HT1080 (cell line): ENCODE data around the gene NKX3-2. TPM values are rescaled to one million over a fixed set of nuclear protein-coding genes. Genes with fewer than 3 reads are reported as not detected.

ENCODE experiments used
- DNase-seq: peaks from one replicate; pipeline ENCODE4 v3.0.0-alpha.2; 2015; ENCODE audit warnings: low read depth
- total RNA-seq: library from RNA; depleted of rRNA; stranded (reverse); fragments of >200 nt; shearing (Covaris generic); gene quantifications from 2 replicates; pipeline ENCODE4 v1.2.3, GENCODE V29; 2014

NKX3-2 gene
- total RNA-seq, 1 experiment from 2014 or later, result 0.51 TPM

DNA sequence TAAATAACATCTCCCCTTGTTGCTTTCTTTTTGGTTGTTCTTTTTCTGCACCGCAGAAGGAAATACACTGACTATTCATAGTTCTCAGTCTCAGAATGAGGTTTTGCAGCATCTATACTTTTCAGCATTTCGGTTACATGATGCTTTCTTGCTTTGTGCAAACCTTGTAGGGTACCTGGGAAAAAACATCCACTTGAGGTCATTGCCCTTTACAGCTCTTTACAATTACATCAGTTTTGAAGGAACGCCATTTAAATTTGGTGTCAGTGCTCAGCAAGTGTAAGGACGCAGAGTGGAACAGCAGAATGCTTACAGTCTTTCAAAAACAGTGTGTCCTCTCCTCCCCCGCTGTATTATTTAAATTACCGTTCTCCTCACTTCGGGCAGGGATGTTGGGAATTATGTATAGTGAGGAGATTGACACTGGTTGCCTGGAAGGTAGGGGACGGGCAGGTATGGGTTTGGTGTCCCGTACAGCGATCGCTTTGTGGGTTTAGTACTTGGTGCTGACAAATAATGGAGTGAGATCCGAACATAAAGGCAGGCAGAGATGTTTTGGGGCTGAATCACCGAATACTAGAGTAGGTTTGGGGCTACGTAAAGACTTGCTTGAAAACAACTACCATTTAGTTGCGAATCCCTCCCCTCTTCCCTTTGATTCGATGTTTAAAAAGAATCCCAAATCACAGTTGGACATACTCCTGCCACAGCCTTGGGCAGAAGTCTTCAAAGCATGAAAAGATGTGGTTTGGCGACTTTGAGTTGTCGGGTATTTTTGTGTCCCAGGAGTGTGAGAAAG is 2.0 kb upstream of the NKX3-2 start:
- no peak for DNase-seq

DNA sequence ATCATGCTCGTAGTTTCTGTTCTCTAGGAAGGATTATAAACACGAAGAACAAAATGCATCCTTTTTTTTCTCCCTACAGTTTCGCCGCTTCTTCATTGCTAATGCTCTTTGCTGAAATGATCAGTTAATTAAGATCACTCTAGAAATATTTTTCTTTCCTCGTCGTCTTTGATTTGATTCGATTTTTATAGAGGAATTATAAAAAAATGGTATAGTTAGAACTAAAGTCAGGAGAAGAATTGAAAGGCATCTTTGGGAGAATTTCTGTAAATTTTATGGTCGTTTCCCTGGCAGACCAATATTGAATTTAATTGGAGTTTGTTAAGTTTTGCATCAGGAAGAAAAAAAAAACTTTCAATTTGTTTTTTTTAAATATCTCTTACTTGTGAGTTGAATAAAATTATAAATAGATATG is 1.1 kb upstream of the NKX3-2 start:
- DNase-seq, result no peak

GRCh38 chr4:13544606-13545393 is 492 bp upstream of the NKX3-2 start:
- DNase-seq, result peak; percentile 74

DNA sequence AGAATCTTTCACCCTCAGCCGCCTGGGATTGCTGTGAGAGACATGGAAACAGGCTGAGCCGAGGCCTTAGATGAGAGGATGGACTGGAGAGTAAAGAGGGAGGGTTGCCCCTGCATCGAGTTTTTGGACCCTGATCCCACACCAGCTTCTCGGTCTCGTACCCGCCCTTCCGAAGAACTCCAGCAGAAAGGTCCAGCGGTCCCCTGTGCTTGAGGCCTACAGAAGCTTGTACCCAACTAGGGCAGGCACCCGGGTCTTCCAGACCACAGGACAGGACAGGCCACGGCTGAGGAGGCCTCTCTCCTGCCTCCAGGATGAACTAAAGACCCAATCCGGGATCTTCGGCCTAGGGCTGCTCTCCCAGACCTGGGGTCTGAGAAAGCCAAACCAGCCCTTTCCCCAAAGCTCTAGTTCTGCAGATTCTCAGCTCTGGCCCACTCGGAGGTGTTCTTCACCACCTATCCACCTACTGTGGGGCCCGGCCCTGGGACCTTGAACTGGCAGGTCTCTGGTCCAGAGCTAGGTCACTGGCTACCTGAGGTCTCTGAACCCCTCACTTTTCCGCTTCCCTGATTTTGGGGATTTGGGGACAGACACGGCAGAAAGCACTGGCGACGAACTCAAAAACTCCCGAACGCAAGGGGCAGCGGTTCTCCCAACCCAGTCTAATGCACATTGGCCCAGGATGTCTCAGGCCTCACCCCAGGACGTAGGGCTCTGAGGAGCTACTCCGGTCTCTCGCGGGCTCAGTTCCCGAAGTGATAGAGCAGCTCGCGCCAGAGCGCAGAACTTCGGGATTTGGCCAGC is 1.1 kb downstream of the NKX3-2 start:
- no peak for DNase-seq

GRCh38 chr4:13542577-13543031 is 1.7 kb downstream of the NKX3-2 start:
- no peak for DNase-seq

- DNase-seq, result no peak
Observed at GRCh38 chr4:13541720-13542576, 2.4 kb downstream of the NKX3-2 start.

GRCh38 chr4:13541176-13541604 is 3.1 kb downstream of the NKX3-2 start:
- no peak for DNase-seq

DNA sequence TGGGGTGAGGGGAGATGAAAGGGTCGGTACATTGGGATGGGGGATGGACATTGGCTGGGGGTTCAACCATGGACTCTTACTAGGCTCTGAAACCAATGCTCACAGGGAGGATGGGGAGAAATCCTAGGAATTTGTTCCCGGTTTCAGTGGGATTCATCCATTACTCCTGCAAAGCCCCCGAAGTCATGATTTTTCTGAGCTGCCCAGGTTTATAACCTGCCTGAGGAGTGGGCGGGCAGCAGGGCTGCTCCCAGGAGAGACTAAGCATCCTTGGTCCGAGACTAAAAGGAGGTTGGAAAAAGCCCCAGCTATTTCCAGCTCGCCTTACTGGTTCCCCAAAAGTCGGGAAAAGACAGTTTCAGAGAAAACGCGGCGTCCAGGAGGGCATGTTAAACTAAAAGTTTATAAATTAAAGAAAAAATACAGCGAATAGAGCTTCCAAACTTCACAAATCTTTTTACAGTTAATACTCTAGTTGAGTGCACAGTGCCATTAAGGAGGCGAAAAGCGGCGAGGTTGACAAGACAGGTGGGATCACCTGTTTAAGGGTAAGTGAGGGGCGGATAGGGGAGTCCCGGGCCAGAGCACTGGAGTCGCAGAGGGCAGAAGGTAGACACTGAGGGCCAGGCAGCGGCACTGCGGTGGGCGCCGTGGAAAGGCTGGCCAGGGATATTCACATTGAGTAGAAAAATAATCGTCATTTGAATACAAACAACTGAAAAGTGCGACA is 3.7 kb downstream of the NKX3-2 start:
- DNase-seq, result no peak

DNA sequence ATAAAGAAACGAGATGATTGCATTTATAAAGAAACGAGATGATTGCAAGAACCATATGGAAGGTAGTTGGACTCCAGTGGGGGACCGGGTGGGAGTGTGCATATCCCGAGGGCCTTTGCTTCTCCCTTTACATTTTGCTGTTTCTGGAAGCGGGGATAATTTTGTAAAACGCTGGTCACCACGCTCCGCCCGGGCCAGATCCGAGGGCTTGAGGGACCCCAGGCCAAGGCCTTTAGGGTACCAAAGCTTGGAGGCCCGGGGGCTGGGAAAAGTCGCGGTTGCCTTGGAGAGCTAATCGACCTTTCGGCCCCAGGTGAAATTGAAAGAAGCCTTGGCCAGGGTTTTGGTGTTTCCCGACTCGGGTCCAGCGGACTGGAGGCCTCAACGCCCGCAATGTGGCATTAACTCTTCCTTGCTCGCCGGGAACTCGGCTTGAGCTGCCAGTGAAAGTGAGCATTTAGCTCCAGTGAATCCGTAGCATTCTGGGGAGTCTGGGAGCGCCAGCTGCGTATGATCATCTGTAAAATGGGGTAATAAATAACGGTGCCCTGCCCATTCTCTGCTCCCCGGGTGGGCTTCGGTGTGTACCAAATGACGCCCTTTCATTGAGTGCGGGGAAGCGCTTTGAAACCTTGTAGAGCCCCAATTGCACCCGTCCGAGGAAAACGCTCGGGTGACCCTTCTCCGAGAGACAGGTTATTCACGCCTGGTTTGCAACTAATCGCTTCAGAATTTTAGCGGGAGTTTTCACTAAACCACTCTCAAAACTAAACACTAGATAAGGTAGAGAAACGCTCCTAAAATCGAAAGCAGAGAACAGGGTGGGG is 4.5 kb downstream of the NKX3-2 start:
- DNase-seq, result no peak

- no peak for DNase-seq
Observed at GRCh38 chr4:13539047-13539618, 5.2 kb downstream of the NKX3-2 start.

- no peak for DNase-seq
Observed at GRCh38 chr4:13538427-13538973, 5.8 kb downstream of the NKX3-2 start.

- no peak for DNase-seq
Observed at GRCh38 chr4:13537832-13538177, 6.5 kb downstream of the NKX3-2 start.

- no peak for DNase-seq
Observed at GRCh38 chr4:13537011-13537831, 7.1 kb downstream of the NKX3-2 start.

DNA sequence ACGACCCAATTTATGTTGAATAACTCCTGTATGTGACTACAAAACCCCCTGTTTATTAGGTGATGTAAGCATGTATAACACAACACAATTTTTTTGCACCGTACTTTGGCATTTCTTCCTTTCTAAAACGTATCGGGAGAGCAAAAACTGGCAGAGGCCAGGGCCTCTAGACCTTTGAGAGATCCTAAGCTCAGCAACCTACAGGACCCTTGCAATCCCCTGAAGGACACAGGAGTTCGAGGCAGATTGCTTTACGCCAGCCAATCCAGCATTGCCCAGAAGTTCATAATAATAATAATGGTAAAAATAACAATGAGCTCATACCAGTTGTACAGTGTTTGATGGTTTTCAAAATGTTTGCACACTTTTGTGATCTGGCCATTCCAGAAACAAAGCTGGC is 7.7 kb downstream of the NKX3-2 start:
- no peak for DNase-seq

GRCh38 chr4:13535708-13536361 is 8.5 kb downstream of the NKX3-2 start:
- DNase-seq, result no peak

DNA sequence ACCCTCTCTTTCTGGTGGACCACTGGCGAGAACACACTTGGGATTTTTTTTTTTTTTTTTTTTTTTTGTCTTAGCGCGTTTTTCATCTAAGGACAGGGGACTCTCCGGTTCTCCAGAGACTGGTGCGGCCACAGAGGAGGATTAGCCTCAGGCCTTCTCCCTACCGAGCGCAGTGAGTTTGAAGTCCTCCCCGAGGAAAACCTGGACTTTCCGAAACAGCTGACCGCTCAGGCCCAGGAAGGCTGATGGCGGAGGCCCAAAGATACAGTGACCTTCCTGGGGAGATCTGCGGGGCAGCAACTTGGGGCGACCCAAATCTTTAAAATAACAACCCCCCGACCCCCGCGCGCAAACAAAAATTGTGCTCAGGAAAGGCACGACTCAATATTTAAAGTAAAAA is 9.2 kb downstream of the NKX3-2 start:
- no peak for DNase-seq
